Measurements from ENCODE around the gene NLRP4. TPM values are rescaled to one million over a fixed set of nuclear protein-coding genes. Genes with fewer than 3 reads are reported as not detected.

The NLRP4 gene
- total RNA-seq, 6 experiments from 2014 or later, result not detected

DNA sequence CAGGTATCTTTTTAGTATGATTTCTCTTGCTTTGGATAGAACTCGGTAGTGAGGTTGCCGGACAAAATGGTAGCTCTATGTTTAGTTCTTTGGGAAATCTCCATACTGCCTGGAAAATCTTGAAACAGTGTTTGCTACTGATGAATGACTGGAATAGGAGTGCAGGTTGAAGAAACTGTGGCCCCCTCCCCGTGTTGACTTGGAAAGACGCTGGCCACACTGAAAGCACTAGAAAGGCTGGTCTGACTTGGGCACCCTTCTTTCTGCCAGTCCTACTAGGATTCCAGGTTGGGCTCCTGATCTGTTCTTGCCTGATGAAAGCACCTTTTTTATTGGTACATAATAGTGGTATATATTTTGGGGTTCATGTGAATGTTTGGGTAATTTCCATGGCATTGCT, 46.3 kb downstream of the NLRP4 start:
- ATAC-seq (no peak), DNase-seq (no peak)
- Histone ChIP-seq H3K4me1 (no peaks in the 10 kb centered on the region), H3K4me3 (no peak overlapping the region), H3K36me3 (no peaks in the 10 kb centered on the region), H3K27me3 (no peaks in the 10 kb centered on the region), H3K9me3 (no peaks in the 10 kb centered on the region), H3K27ac (no peak overlapping the region)
- intact Hi-C loops (cut with DNase I), result no loop called here
- TF ChIP-seq POLR2A (IDR thresholded peaks at IDR 0.05), result no peak
- TF ChIP-seq, protein P1, sequence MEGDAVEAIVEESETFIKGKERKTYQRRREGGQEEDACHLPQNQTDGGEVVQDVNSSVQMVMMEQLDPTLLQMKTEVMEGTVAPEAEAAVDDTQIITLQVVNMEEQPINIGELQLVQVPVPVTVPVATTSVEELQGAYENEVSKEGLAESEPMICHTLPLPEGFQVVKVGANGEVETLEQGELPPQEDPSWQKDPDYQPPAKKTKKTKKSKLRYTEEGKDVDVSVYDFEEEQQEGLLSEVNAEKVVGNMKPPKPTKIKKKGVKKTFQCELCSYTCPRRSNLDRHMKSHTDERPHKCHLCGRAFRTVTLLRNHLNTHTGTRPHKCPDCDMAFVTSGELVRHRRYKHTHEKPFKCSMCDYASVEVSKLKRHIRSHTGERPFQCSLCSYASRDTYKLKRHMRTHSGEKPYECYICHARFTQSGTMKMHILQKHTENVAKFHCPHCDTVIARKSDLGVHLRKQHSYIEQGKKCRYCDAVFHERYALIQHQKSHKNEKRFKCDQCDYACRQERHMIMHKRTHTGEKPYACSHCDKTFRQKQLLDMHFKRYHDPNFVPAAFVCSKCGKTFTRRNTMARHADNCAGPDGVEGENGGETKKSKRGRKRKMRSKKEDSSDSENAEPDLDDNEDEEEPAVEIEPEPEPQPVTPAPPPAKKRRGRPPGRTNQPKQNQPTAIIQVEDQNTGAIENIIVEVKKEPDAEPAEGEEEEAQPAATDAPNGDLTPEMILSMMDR (IDR thresholded peaks at IDR 0.05), result no peak
- 49% methylated on average over 4 of the region's 4 CpGs for WGBS (ENCODE audit: insufficient coverage, low coverage, low lambda C conversion rate, missing lambda C conversion rate)

DNA sequence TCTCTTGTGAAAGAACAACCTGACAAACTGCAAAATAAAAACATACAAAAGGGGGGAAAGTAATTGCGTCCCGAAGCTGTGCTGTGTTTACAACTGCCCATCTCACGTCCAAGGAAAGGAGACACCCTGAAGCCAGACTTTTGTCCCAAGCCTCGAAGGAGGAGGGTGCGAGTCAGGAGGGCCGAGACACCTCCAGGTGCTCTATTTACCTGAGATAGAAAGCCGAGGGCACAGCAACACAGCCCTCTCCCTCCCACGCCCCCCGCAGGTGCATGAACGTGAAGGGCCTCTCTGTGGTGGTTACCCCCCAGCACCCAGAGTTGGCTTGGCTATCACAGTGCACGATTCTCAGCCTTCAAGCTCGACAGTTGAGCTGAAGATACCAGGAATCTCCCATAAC, 62.6 kb downstream of the NLRP4 start:
- no peak overlapping the region for H3K27ac ChIP-seq
- intact Hi-C loops (cut with DNase I), result no loop called here
- H3K4me3 ChIP-seq, result no peak overlapping the region
- TF ChIP-seq, protein P1 (IDR thresholded peaks at IDR 0.05), result no peak
- TF ChIP-seq POLR2A (IDR thresholded peaks at IDR 0.05), result no peak
- no peaks in the 10 kb centered on the region for H3K9me3 ChIP-seq
- no peaks in the 10 kb centered on the region for H3K4me1 ChIP-seq
- H3K27me3 ChIP-seq, result no peaks in the 10 kb centered on the region
- 28% methylated on average over 8 of the region's 12 CpGs for WGBS (ENCODE audit: insufficient coverage, low coverage, low lambda C conversion rate, missing lambda C conversion rate)
- ATAC-seq (no peak), DNase-seq (no peak)
- H3K36me3 ChIP-seq, result no peaks in the 10 kb centered on the region

DNA sequence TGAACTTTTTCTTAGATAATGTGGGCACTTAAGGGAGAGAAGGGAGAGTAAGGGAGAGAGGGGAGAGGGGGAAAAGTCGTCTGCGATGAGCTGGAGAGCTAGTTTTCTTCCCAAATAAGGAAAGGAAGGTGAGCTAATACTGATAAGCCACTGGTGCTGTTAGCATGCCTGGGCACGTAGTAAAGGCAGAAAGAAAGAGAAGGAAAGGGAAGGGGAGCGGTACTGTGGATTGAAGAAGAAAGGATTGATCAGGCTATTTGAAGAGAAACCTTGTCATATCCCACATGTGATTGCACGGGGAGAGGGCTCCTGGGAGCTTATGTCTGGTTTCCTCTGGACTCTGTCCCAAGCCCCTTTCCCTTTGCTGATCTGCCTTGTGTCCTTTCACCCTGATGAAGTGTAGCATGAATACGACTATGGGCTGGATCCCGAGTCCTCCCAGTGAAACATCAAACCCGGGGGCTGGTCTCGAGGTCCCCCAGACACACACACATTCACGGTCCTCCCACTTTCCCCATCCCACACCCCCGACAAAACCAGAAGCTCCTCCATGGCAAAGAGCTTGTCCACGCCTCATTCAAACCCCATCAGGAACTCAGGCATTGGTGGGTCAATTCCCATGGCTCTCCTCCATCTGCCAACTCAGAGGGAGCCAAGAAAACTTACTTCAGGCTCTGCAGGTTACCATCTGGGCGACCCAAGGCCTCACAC, 65.2 kb downstream of the NLRP4 start:
- Histone ChIP-seq H3K36me3 (no peaks in the 10 kb centered on the region), H3K27me3 (no peaks in the 10 kb centered on the region), H3K4me3 (no peak overlapping the region), H3K27ac (no peak overlapping the region), H3K4me1 (no peaks in the 10 kb centered on the region), H3K9me3 (no peaks in the 10 kb centered on the region)
- WGBS (ENCODE audit: insufficient coverage, low coverage, low lambda C conversion rate, missing lambda C conversion rate), result 55% methylated on average over 5 of the region's 13 CpGs
- ATAC-seq, result no peak
- intact Hi-C loops (cut with DNase I), result no loop called here
- TF ChIP-seq, protein P1 (IDR thresholded peaks at IDR 0.05), result no peak
- no peak for TF ChIP-seq POLR2A (IDR thresholded peaks at IDR 0.05)
- DNase-seq, result no peak

DNA sequence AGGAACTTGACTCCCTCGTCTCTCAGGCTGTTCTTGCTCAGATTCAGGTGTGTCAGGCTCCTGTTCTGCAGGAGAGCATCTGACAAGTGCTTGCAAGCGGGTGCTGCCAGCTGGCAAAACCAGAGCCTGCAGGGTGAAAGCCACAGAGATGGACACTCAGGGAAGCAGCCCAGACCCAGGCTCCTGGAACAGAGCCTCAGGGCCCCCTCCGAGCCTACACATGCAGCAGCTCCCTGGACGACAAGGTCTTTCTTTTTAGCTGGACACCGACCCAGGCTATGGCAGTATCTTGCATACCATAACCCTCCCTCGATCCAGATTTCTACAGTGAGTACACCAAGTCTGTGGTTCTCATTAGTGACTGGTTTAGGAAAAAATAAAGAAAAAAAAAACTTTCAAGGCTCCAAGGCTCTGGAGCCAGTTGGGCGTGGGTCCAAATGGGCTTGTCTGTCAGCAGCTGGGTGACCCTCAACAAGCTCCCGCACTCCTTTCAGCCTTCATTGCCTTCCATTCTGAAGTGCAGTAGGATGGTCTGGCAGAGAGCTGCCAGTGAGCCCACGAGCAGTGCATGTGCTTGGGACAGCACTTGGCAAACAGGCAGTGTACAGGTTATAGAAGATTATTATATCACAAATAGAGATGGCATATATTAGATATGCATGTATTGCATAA, 65.9 kb downstream of the NLRP4 start:
- no peak for DNase-seq
- no peak for TF ChIP-seq POLR2A (IDR thresholded peaks at IDR 0.05)
- TF ChIP-seq, protein P1 (IDR thresholded peaks at IDR 0.05), result no peak
- ATAC-seq, result no peak
- H3K36me3 ChIP-seq, result no peaks in the 10 kb centered on the region
- H3K4me1 ChIP-seq, result no peaks in the 10 kb centered on the region
- no peaks in the 10 kb centered on the region for H3K9me3 ChIP-seq
- H3K4me3 ChIP-seq, result no peak overlapping the region
- no peak overlapping the region for H3K27ac ChIP-seq
- 37% methylated on average over 6 of the region's 9 CpGs for WGBS (ENCODE audit: insufficient coverage, low coverage, low lambda C conversion rate, missing lambda C conversion rate)
- no peaks in the 10 kb centered on the region for H3K27me3 ChIP-seq
- intact Hi-C loops (cut with DNase I), result no loop called here

Measured in right lobe of liver (tissue), 6 donors.